NCI-H2196 treated with DMSO at 0.1 percent for 48 hours (cell line): ENCODE data around the gene NAXE.
"Not testable (repeated sequence)": the region's sequence is repeated elsewhere in the genome, so short reads cannot be mapped to it uniquely, and the experiment has no call there.

Experiments used
- DNase-seq: peaks from one replicate; lab custom pipeline; 2025; ENCODE audit not compliant: unreplicated experiment; lab: John Stamatoyannopoulos, UW

The NAXE gene

DNA sequence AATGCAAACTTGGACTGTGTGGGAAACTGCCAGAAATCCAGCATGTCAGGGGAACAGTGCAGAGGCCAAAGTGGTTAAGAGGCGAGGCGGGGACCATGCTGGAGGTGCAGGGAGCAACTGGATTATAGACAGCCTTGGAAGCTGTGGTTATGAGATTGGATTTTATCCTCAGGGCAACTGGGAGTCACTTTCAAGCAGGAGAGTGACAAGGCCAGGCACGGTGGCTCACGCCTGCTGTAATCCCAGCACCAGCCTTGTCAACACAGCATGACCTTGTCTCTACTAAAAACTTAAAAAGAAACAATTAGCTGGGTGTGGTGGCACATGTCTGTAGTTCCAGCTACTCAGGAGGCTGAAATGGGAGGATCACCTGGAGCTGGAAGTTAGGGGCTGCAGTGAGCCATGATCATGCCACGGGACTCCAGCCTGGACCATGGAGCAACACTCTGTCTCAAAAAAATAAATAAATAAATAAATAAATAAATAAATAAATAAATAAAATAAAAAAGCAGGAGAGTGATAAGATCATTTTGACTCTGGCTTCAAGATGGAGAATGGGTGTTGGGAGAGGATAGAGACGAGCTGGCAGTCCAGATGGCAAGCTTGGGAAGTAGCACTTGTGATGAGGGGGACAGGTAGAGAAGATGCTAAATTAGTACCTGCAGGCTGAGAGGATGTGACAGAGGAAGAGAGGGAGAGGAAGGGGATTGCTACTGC, 31.2 kb downstream of the NAXE start:
- DNase-seq, result no peak

DNA sequence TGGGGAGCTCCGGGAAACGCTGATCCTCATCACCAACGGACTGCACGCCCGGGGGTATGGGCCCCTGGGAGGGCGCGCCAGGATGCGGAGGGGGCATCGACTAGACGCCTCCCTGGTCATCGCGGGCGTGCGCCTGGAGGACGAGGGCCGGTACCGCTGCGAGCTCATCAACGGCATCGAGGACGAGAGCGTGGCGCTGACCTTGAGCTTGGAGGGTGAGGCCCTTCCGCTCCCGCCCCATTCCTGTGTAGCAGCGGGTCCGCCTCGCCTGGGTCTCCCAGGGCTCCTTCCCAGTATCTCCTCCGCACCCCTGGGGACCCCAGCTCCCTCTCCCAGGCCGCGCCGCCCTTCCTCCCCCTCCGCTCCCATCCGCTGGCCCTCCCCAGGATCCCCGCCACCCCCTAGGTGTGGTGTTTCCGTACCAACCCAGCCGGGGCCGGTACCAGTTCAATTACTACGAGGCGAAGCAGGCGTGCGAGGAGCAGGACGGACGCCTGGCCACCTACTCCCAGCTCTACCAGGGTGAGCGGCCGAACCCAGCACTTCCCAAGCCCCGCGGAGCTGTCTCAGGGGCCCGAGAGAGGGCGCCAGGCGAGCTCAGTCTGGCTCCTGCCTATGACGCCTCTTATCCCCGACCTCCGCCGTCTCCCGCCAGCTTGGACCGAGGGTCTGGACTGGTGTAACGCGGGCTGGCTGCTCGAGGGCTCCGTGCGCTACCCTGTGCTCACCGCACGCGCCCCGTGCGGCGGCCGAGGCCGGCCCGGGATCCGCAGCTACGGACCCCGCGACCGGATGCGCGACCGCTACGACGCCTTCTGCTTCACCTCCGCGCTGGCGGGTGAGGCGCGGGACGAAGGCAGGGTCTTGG, 32.6 kb downstream of the NAXE start:
- DNase-seq, result no peak

DNA sequence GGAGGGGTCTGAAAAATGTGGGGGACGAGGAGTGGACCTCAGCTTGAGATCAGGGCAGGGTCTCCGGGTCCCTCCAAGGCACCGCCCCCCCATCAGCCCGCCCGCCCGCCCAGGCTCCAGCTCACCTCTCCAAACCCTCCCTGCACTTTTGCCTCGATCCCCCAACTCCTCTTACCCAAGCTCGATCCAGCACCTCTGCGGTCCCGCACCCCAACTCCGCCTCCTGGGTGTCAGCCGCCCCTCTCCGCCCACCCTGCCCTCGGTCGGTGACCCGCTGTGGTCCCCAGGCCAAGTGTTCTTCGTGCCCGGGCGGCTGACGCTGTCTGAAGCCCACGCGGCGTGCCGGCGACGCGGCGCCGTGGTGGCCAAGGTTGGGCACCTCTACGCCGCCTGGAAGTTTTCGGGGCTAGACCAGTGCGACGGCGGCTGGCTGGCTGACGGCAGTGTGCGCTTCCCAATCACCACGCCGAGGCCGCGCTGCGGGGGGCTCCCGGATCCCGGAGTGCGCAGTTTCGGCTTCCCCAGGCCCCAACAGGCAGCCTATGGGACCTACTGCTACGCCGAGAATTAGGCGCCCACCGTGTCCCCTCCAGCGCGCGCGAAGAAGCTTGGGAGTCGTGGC, 33.3 kb downstream of the NAXE start:
- no peak for DNase-seq

DNA sequence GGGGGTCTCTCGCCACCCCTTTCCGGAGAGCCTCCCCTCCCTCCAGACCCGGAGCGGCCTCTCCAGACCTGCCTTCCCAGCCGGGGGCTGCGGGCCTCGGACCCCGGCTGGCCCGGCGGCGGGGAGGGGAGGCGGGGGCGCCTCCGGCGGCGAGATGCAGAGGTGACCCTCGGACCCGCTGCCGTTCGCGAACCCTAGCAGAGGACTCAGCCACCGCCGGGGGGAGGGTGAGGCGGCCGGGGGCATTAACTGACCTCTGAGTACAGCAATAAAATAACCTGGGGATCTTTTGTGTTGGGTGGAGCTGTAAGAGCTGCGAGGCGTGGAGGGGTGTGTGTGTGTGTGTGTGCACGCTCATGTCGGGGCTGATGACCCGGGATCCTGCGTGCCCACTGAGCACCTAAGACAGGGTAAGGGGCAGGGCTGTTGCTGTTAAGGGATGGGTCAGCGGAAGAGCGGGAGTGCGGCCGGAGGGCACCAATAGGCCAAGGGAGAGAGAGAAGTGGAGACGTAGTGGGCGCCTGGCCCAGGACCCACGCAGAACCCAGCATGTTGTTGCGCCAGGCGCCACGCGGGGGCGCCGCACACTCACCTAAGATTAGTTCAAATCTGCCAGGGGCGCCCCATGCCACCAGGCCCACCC, 34.0 kb downstream of the NAXE start:
- DNase-seq, result no peak

DNA sequence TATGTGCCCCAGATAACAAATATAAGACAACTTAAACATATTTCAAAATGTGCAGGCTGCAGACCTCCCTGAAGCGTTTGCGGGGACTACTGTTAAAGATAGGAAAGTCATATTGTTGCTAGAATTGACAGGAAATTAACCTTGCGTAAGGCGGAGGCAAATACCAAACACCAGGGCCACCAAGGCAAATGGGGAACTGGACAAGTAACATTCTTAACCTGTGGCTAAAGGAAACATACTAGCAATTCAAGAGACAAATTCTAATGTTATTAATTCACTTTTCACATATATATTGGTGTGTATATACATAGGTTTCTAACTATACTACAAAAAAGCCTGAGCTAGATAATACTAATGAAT, 34.5 kb downstream of the NAXE start:
- DNase-seq, result no peak

DNA sequence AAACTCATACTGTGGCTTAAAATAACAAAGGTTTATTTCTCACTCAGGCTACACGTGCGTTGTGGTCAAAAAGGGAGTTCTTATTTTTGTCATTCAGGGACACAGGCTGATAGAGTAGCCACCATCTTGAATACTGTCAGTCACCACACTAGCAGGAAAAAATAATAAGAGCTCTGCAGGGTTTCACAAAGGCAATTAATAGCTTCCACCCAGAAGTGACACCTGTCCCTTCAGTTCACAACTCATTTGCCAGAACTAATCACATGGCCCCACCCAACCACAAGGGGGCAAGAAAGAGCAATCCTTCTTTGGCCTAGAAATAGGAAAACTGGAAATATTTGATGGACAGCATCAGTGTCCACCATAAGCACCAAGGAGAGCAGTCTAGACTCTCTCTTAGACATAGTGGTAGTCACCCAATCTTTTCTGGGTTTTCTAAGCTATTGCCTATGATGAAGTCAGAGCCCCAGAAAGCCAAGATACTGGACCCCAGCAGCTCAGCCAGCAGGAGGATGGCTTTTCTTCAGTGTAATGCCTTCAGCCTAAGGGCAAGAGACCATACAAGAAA, 35.8 kb downstream of the NAXE start:
- DNase-seq, result no peak

DNA sequence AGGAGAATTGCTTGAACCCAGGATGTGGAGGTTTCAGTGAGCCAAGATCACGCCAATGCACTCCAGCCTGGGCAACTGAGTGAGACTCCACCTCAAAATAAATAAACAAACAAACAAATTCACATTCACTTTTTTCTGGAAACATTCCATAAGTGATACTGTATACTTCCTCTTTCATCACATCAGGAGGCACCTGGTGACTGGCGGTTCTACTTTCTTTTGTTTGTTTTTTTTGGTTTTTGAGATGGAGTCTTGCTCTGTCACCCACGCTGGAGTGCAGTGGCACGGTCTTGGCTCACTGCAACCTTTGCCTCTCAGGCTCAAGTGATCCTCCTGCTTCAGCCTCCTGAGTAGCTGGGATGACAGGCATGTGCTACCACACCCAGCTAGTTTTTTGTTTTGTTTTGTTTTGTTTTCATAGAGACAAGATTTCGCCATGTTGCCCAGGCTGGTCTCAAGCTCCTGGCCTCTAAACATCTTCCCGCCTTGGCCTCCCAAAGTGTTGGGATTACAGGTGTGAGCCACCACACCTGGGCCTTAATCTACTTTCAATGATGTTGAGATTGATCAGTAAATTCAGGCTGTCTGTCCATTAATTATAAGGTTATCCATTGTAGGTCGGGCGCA, 38.4 kb downstream of the NAXE start:
- DNase-seq, result no peak

DNA sequence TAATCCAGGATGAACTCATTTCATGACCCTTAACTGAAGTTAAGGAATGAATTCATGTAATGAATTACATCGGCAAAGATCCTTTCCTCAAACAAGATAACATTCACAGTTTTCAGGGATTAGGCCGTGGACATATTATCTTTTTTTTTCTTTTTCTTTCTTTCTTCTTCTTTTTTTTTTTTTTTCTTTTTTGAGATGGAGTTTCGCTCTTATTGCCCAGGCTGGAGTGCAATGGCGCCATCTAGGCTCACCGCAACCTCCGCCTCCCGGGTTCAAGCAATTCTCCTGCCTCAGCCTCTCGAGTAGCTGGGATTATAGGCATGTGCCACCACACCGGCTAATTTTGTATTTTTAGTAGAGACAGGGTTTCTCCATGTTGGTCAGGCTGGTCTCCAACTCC, 39.6 kb downstream of the NAXE start:
- DNase-seq, result not testable (repeated sequence)

DNA sequence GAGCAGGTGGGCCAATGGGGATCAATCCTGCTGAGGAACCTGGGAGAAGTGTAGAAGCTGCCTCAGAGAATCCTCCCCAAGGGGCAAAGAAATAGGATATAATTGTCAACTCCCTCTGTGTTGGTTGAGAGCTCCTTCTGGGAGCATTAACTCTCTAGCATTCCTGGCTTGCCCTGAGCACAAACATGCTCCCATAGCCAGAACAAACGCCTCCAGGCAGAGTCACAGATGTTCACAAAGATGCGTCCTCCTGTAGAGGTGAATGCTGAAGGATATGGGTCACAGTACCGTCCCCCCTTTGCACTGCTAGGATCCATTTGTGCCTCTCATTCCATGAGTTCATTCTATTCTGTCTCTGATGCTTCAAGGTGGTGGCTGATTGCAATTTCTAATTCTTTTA, 40.8 kb downstream of the NAXE start:
- DNase-seq, result no peak

DNA sequence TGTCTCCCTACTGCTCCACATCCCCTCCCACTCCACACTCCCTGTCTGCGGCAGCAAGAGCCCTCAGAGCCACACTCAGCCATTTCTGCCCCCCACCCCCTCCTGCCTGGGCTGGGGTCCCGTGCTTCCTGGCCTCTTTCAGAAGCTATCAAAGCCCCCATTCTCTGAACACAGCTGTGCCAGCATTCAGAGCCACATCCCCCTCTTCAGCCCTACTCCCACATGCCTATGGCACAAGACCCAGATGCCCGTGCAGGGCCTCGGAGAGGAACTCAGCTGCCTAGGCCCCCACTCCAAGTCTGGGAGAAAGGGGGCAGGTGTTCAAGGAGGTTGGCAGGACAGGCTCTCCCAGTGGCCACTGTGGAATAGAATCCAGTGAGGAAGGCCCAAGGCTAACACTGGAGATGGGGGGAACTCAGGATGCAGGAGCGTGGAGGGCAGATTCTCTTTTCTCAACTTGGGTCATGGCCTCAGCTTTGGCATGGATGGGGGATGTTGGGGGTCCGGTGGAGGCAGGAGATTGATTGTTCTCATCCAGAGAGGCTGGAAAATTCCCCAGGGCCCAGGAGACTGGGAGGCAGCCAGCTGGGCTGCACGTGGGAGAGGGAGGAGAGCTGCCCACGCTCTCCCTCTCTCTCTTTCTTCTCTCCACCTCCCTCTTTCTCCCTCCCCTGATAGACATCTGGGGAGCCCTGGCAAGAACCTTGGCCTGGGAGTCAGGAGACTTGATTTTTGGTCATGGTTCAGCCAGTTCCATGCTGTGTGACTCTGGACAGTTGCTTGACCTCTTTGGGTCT, 46.8 kb downstream of the NAXE start:
- no peak for DNase-seq

DNA sequence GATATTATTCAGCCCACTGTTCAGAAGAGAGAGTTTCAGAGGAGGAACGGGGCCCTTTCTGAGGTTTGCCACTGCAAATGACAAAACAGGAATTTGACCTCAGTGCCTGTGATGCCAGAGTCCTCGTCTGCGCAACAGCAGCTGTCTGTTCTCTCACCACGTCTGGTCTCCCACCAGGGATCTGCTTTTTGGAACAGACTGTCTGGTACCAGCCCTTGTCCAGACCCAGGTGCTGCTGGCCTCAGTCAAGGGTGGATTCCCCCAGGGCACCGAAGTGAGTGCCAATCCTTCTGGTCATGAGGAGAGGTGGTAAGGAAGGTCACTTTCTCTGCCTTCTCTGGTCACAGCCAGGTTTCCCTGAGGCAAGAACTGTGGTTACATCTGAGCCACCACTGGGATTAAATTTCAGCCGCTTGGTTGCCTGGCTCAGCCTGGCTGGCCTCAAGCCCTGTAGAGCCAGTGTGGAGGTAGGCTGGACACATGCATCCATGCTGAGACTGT, 48.1 kb downstream of the NAXE start:
- DNase-seq, result peak; percentile 56

DNA sequence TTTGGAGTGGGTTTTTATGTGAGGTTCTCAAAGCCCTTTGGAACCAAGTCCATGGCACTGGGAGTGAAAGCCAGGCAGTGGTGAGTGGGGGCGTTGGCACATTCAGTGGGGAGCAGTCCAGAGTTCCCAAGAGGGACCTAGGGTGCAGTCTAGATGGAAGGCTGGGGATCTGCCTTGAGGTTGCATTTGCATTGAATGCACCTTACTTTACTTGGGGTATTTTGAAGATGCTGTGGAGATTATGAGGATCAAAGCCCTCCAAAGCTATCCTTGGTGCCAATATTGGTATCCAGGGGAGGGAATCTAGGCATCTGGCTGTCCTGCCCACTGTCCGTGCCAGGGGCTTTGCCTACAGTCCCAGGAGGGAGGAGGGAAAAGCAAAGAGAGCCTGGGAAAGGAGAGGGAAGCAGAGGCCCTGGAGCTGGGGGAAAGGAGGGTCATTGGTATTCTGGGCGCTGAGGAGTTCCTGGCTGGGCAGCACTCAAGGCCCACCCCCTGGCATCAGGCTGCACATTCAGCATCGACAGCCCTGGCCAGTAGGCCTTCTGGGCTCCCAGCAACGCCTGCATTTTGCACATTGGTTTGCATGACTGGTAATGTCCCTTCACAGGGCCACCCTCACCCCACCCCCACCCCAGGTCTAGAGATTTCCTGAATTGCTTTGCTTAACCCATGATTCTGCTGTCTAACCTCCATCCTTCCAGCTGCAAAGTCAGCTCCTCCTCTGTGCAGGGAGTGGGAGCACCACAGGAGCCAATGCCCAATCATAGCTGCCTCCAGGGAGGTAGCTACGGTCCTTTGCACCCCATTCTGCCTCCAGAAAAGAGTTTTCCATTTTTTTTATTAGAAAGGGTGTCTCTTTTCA, 49.5 kb downstream of the NAXE start:
- no peak for DNase-seq

DNA sequence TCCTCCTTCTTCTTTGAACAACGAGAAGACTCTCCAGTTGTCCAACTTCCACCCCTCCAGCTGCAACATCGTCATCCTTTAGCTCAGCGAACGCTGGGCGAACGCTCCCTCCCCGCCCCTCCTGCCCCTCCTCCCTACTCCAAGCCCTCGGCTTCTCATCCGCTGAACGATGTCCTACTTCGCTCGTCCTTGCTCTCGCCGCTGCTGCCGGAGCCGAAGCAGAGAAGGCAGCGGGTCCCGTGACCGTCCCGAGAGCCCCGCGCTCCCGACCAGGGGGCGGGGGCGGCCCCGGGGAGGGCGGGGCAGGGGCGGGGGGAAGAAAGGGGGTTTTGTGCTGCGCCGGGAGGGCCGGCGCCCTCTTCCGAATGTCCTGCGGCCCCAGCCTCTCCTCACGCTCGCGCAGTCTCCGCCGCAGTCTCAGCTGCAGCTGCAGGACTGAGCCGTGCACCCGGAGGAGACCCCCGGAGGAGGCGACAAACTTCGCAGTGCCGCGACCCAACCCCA, 50.2 kb downstream of the NAXE start, which contains the start of gene BCAN:
TSS of gene BCAN (plus strand) at position 357 of the 504 bp plus-strand sequence. CDS start 3,938 bp downstream, outside the sequence.
- DNase-seq, result no peak

DNA sequence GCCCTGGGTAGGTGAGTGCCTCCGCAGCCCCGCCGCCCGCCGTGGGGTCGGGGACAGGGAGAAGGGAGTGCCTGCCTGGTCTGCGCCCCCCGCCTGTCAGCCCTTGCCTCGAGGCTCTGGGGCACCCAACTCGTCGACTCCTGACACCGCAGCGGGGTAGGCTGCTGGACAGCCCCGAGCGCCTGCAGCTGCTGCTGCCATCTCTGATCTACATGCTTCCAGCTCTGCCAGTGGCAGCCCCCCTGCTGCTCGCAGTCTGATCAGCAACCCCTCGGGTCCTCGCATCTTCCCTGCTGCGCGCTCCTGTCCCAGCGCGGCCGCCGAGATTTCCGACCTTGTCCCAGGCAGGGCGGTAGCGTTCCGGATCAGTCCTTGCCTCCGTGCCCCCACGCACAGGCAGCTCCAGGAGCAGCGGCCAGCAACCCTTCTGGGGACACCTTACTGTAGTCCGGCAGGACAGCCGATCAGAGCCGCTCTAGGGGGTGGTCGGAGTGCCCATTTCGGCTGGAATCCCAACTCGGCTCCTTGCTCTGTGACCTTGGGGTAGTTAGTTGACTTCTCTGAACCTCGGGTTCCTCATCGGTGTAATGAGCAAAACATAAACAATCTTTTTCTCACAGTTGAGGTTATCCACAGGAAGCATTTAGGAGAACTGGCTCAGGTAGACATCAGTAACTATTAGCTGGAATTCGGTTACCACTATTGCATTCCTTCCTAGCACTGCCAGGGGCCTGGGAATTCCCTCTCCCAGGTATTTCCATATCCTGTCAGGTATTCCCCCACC, 50.9 kb downstream of the NAXE start:
- DNase-seq, result no peak

DNA sequence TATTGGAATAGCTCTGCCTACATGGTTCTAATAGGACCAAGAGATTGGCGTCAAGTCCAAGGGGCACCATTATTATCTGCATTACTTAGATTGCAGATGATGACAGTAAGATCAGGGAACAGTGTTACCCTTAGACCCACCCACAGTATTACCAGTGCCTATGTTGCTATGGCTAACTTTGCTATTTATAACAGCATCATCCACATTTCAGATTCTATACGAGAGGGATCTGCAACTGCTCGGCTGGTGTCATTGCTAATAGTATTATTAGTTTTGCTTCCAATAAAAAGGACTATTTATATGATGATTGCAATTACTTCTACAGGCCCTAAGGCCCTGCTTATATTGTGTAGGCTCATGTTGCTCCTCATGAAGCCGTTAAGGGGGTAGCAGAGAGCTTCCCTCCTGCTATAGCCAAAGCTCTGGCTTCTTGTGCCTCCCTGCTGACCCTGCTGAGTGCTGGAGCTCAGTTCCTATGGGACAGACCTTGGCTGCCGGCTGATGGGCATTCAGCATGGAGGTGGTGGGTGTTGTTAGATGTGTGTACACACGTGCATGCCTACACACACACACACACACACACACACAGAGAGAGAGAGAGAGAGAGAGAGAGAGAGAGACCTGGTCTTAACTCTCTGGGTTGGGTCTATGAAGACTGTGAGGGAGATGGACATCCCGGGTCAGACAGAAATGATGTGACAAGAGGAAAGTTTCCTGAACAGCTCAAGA, 51.6 kb downstream of the NAXE start:
- DNase-seq, result no peak

DNA sequence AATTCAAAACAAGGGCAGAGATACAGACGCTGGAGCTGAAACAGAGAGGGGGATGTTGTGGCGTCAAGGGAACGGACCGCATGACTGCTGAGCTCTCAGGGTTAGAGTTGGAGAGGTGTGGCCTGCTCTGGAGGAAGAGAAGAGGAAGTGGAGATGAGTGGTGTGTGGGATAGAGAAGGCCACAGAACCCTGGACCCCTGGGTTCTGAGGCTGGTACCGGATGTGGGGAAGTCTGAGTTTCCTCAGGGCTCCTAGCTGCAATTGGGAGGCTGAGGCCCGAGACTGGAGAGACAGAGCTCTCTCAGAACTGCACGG, 52.2 kb downstream of the NAXE start:
- no peak for DNase-seq
